A549 treated with ZK216348 at 1 μM for 4 hours (cell line): ENCODE results near the gene GLRA1. TPM values are rescaled to one million over a fixed set of nuclear protein-coding genes. Genes with fewer than 3 reads are reported as not detected.

Experiments used
- total RNA-seq: library from RNA; stranded (reverse); fragments of 200-300 nt; extraction: Qiagen RNA extraction; gene quantifications from 5 replicates; pipeline ENCODE4 v1.2.3, GENCODE V29; 2022; ENCODE audit warnings: low read depth

GLRA1 gene
- total RNA-seq = not detected in 5 replicates

DNA sequence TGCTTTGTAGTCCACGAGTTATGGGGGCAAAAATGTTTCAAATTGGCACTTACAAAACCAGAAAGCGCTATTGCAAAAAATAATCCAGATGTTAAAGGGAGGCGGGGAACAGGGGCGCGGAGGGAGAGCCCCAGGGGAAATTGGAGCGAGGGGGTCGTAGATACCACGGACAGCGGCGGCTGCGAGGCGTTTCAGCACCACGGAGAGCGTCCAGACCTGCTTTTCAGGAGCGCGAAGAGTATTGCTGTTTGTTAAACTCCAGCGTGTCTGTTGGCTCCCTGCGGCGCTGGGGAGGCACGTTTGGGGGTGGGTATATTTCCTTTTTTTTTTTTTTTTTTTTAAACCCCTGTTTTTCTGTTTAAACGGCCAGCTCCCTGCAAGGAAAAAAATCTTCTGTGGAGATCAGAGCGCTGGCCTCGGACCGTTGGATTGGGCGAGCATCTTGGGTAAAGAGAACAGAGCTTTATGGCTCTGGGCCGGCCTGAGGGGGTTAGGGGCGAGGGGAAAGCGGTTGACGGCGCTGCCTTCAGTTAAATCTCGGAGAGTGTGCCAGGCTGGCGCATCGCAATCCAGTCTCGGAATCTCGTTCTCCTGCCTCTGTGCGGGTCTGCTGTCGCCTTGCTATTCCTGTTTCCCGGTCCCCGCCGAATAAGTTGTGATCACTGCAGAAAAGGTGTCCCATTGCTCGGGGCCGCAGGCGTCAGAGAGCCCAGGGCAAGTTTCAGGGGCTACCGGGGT, at the start of gene GLRA1:
GLRA1 (minus strand) TSS at position 288 of the 738 bp plus-strand sequence. CDS start 302 bp downstream, outside the sequence.

Other genes with a start within 250 kb of the GLRA1 start
- gene SPARC, start 237.9 kb downstream of the GLRA1 start, total RNA-seq = 13.5 to 27.1 TPM (median 21.9 TPM) in 5 replicates
- gene ATOX1, start 166.2 kb downstream of the GLRA1 start, total RNA-seq = 185 to 236 TPM (median 196 TPM) in 5 replicates
- gene G3BP1, start 152.9 kb downstream of the GLRA1 start, total RNA-seq = 136 to 149 TPM (median 147 TPM) in 5 replicates